T-cell (primary cell): Measurements from ENCODE around the gene NXF3. TPM values are rescaled to one million over a fixed set of nuclear protein-coding genes. Genes with fewer than 3 reads are reported as not detected.

ENCODE experiments used
- total RNA-seq, 35 experiments: library from RNA in 6 of 35; stranded (reverse) in 6 of 35; fragments of 120-200 nt in 1 of 35; gene quantifications; one replicate each; pipeline versions ENCODE4 v1.2.1 to v1.2.4 and lab custom pipeline; 2013 to 2026

The NXF3 gene
- total RNA-seq, 5 donors from 2014 or later (not counting 1 experiment from before 2014, with no cell fraction given), result not detected

Other genes with a start within 250 kb of the NXF3 start
- gene RAB40AL, start 155.9 kb downstream of the NXF3 start, total RNA-seq, result under 1 TPM in 4 of 5 donors, not detected in 1; 0.26 to 0.82 (median 0.39) TPM
- gene BEX1, start 29.0 kb downstream of the NXF3 start, total RNA-seq, result 1 to 10 TPM in 1 of 5 donors, under 1 TPM in 3, not detected in 1; 0.33 to 1.4 (median 0.56) TPM
- 10 to 100 TPM; 23.8 to 53.6 (median 29.4) TPM for gene BEX4, start 122.0 kb upstream of the NXF3 start, total RNA-seq
- gene TCEAL8, start 162.0 kb upstream of the NXF3 start, total RNA-seq, result 10 to 100 TPM; 13.8 to 25.5 (median 20.4) TPM
- not detected for gene TCEAL5, start 183.6 kb upstream of the NXF3 start, total RNA-seq
- 10 to 100 TPM; 24.0 to 38.3 (median 26.8) TPM for gene BEX2, start 217.8 kb upstream of the NXF3 start, total RNA-seq
- gene TCEAL7, start 237.1 kb upstream of the NXF3 start, total RNA-seq, result not detected